Activated CD8-positive, alpha-beta memory T cell treated with anti-CD3 and anti-CD28 coated beads, Interleukin-2, amount 50 U/mL, for 1 hour (primary cell): Measurements from ENCODE around the gene METTL24.

Experiments used
- DNase-seq: peaks from one replicate; pipeline ENCODE4 v3.0.0-alpha.2; 2020; ENCODE audit errors: extremely low read depth

The METTL24 gene

DNA sequence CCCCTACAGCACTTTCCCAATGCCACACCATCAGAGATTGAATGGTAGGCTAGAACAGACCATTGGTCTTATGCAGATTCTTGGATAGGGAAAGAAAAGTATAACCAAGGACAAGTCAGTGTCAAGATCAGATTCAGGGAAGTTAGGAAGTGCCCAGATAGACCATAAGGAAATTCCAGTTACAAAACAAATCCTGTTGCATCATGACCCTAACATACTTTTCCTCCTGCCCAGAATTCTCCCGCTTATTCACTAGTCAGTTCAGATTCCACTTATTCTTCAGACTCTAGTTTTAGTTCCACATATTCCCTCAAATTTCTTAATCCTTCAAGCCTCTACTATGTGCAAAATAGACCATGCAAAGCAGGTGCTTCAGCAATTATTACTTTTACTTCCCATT, 20.7 kb downstream of the METTL24 start:
- no peak for DNase-seq

DNA sequence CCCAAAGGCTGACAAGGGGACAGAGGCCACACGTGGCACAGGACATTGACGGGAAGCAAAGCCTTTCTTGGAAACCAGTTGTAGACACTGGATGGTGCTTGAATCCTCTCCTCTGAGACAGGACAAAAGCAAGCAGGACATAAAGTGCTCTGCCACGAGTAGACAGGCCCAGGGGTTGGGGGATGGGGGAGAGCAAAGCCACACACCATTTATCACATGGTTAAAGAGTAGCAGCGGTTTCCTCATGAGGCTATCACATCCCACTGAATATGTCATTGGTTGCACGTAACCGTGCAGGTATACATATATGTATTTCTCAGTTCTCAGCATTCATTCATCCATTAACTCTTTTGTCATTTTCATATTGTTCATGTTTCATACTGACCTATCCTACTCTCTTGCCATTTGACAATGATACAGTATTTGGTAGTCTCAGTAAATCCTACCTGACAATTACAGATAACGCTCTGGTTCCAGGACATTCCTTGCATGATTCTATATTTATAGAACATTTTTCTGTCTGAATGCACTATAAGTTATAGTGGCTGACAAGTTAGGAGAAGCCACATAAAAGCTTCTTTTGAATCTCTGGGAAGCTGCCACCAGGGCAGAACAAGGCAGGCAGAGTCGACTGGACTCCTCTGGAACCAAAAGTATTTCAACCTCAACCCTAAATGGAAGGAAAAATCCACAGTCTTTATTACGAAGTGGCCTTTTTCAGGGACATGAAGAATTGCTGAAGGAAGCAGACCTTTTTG, 23.5 kb downstream of the METTL24 start:
- no peak for DNase-seq

DNA sequence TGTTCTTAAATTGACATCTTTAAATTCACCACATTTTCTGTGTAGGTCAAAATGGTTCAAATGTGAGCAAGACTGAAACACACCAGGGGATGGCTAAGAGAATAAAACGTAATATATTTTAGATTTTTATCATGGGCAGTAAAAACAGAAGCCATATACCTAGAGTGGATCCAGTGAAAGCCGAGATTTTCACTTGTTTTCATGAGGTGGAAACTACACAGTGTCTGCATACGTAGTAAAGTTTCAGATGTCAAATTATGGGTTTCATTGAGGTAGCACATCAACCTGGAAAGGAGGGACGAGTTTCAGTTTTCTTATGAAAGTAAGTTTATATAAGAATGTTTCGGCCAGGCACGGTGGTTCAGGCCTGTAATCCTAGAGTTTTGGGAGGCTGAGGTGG, 25.9 kb downstream of the METTL24 start:
- no peak for DNase-seq

DNA sequence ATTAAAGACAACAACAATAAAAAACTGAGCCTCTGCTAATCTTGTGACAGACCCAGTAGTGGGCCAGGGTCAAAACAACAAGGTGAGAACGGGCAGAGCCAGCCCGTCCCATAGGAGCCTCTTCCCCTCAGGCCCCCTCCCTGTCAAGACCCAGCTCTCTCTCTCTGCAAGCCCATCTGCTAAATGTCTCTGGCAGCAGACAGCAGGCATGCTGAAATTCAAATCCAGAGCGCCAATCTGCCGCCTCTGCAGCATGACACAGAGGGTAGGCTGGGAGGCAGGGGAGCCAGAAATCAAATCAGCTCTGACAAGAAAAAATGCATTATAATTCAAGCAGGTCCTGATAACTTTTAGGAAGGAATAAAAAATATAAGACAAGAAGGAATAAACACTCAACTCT, 26.3 kb downstream of the METTL24 start:
- no peak for DNase-seq

DNA sequence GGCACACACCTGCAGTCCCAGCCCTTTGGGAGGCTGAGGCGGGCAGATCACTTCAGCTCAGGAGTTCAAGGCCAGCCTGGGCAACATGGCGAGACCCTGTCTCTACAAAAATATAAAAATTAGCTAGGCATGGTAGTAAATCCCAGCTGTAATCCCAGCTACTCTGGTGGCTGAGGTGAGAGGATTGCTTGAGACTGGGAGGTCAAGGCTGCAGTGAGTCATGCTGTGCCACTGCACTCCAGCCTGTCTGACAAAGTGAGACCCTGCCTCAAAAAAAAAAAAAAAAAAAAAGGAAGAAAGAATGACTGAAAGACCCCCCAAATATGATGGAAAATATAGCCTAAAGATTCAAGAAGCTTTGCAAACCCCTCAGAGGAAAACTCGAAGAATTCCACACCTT, 26.8 kb downstream of the METTL24 start:
- DNase-seq = no peak

DNA sequence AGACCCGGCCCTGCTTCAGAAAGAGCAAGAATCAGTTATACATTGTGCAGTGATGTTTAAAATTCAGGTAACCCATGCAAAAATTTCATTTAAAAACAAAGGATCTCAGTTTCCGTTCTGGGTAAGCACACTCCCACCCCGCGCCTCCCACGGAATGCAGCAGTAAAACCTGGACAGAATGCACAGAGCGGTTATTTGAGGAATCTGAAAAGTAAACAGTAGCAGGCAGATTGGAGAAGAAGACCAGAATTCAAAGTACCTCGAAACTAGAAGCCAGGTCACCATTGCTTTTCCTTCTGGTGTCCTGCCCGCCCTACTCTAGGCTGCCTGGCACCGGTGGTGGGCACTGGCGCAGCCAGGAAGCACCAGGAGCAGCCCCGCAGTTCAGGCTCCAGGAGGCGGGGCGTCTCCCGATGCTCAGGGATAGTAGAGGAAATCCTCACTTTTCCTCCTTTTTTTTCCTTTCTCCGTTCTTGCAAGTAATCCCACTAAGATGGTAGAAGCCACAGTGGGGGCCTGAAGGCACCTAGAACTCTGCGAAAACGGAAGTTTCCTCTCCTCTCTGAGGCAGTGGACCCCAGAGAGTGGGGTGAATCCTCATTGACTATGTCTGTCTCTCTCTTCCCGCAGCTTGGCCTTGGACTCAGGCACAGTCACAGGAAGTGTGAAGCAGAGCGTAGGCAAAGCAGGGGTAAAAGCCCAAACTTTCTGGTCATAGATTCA, 28.3 kb downstream of the METTL24 start:
- no peak for DNase-seq

DNA sequence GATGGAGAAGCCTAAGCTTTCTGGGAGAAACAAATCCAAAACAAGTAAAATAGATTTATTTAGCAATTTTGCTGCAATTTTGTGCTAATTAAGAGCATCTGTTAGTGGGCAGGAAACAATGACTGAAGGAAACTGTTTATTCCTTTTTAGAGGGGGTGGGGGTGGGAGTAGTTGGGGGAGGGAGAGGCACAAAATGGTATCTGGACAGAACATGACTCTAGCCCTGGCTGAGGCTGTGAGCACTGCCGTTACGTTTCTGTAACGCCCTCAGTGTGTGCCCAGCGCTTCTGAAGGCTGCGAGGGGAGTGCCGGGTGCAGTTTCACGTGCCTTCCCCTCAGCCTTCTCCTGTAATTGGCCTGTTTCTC, 28.8 kb downstream of the METTL24 start:
- no peak for DNase-seq

DNA sequence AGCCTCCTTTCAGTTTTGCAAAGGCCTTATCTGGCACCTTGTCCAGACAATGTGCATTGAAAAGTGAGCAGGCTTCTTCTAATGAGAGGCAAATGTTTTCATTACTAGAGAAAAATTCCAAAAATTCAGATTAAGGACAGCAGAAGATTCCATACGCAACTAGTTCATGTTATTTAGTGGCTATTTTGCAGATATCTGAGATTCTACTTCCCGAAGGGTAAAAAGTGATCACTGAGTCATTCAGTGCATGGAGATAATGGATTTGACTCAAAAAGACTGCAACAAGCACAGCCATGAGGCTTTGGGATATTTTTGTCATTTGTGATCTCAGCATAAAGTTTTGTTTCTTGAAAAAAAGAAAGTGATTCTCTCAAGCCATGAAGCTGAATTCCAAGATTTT, 29.9 kb downstream of the METTL24 start:
- DNase-seq = no peak

DNA sequence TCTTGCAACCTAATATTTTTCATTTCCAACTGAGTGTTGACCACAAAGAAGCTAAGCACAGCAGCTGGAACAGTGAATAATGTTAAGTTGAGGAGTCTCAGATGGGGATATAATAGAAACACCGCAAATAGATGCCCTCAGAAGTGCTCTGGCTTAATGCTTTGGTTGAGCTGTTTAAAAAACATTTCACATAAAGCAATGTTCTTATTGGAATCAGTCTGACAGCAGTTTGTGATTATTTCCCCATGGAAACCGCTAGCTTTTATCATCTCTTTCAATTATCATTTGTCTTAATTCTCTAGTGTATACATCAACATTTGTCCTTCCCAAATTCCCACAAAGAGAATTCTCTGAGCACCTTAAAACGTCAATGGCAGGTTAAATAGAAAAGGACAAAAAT, 30.8 kb downstream of the METTL24 start:
- DNase-seq = no peak

DNA sequence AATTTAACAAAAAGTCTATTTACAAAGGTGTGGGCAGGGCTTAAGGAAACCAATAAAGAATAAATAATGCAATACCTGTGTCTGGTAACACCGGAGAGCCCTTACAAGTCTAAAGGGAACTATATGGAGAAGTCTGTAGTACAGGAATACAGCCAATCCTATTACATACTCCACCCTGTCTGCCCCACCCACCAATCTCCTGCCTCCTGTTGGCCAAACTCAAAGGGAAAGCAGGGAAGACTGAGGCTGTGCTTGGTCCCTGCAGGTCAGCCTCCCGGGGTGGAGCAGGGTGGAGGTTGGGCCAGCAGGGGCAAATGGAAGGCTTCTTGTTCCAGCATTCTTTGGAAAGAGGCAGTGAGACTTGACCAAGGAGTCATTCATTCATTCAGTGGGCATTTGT, 31.5 kb downstream of the METTL24 start:
- DNase-seq = no peak

DNA sequence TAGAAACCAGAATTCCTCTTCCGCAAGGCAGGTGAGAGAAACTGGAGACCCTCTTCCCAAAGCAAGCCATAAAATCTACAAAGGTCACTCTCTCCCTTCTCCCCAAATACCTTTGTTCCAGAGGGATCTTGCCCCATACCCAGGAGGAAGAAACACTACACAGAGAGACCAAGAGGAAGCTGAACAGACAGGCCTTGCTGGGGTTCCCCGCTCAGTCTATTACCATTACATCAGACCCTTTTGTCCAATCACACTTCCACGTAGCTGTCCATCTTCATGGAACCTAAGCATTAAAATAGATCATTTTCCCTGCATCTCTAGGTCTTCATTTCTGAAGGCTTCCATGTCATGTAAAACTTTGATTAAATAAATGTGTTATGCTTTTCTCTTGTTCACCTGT, 32.1 kb downstream of the METTL24 start:
- no peak for DNase-seq

DNA sequence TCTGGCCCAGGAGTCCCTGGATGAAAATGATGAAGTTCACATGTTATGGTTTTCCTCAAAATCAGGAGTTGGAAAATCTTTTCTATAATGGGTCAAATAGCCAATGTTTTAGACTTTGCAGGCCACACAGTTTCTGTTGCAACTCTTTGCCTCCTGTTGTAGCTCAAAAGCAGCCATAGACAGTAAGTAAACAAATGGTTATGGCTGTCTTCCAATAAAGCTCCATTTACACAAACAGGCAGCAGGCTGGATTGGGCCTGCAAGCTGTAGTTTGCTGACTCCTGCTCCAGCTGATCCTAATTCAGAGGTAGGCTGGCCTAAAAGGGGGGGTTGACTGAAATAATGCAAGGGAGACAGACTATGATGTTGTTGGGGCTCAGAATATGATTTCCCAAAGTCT, 33.0 kb downstream of the METTL24 start:
- no peak for DNase-seq

DNA sequence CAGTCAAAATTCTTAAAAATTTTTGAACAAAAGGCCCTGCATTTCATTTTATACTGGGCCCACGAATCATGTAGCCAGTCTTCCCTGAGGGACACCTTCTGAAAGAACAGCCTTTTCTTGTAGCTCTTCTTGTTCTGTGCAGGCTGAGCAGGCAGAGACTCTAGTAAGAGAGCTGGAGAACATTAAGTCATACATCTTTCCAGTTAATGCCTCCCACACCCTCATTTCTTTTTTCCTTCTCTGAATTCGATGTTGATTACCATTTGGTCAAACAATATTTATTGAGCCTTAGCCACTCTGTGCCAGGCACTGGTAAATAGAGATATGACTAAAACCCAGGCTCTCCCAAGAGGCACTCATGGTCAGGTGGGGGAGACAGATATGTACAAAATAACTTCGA, 33.6 kb downstream of the METTL24 start:
- DNase-seq = no peak

DNA sequence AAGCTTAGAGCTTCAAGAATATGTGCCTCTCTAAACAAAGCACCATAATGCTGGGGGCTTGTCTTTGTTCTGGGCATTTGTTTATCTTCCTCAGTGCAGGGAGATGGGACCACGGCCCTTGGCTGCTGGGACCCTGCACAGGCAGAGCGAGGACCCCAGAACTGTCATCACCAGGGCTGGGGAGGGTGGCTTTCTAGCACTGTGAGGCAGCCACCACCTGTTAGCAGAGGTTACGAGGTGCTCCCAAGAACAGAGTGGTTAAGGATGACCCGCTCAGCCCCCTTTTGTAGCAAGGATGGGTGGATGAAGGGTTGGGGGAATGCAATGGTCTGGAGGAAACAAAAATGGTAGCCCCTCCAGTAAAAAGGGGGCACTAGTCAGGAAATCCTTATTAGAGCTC, 34.9 kb downstream of the METTL24 start:
- DNase-seq = no peak

DNA sequence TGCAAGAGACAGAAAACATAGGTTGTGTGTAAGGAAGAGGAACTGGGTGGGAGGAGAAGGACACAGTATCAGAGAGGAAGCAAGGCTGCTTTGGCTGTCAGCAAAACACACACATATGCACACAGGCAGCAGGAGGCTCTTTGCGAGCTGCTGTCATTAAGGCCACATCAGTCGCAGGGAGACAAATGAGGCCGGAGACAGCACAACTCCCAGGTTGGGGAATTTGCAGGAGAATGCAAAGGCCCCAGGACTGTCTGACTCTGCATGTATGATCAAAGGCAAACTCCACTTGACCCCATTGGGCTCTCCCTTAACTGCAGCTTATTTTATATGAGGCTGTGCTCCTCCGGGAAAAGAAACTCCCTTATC, 35.3 kb downstream of the METTL24 start:
- no peak for DNase-seq

DNA sequence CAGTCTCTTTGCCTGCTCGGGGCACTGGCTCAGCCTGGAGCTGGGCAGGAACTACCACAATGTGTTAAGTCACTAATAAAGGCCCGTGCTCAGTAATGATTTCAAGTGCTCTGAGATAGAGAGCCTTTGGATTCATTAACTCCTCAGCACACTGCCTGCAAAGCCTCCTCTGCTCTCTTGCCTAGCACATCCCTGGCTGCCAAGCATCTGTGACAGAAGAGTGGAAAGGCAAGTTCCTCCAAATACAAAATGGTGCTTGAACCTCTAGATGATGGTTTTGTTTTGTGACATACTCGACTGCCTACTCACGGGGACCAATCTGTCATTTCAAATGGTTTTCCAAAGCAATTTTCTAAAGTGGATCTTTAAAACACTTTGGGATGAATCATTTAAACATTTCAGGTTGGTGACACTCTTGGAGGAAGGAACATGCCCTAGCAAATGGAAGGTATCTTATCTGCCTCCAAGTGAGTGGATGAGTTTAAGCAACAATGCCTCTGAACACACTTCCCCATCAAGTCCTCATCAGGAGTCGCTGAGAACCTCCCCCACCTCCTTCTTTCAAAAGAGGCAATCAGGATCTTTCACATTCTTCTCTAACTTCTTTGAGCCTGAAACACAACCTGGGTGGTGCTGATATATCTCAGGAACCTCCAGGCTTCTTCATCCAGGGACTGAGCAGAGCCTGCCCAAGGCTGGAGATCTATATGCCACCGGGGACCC, 35.8 kb downstream of the METTL24 start:
- DNase-seq = no peak

DNA sequence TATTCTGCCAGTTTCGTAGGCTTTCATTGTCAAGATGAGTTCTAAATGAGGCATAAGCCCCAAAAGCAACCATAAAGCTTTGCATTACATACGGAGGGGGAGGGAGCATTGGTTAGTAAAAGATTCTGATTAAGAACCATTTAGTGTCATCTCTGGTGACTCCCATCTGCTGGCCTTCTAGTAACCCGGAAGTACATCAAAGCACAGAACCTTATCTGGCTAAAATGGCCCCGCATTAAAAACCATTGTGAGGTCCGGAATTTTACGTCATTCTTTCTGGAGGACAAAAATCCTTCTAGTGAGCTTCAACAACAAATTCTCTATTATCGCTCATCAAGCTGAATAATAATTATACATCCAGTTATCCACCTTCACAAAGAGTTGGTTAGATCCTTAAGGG, 37.8 kb downstream of the METTL24 start:
- DNase-seq = no peak

DNA sequence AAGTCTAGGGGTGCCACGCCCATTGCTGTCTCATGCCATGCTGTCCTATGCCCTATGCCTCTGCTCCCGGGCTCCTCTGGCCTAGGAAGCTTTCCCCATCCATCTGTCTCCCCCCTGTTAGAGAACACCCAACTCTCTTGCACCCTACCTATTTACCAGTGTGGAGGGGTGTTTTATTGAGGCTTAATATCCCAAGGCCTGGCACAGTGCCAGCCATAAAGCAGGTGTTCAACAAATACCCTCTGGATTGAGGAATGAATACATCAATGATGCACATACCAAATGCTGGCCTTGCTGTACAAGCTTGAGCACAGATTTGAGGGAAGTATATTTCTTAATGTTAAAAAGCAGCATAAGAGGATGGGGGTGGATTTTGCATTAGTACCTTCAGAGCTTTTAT, 38.3 kb downstream of the METTL24 start:
- DNase-seq = no peak

DNA sequence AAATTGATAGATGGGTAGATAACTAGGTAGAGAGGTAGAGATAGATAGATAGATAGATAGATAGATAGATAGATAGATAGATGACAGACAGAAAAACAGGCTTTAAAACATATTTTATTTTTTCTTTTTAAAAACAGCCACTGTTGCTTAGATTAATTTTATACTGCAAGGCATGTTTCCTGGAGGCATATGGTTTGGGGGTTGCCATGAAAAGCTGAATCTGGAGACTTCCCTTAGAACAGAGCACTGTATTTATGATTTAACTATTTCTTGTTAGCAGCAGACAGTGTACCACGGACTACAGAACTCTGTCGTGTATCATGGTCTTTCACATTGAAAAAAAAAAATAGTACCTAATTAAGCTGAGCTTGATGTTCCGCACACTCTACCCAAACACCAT, 38.8 kb downstream of the METTL24 start:
- DNase-seq = no peak

DNA sequence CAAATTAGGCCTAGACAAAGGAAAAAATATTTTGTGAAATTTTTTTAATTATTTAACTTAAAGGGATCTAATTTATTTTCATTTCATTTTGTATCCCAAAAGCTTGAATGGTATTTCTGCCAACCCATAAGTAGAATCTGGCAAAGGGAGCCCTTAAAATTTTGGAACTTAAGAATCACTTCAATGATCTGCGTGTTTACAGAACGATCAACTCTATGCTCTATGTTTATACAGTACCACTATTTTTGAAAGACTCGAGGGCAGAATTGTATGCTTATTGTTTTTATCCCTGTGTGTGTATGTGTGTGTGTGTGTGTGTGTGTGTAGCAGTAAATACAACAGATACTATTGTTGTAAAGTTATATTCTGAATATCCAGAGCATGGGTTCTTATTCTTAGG, 39.2 kb downstream of the METTL24 start:
- DNase-seq = no peak

DNA sequence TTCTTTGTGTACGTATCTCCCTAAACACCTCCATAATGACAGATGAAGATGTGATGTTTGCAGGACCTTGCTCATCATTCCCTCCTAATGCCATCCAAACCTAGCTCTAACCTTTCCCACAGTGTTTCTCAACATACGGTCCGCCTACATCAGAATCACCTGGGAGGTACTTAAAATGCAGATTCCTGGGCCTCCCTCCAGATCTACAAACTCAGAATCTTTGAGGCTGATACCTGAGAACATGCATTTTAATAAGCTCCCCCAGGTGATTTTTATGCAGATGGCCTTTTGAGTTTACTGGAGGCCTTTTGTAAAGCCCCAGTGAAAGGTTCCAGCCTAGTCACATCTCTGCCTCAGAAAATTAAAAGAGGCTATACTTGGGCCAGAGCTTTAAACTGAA, 40.5 kb downstream of the METTL24 start:
- DNase-seq = no peak

DNA sequence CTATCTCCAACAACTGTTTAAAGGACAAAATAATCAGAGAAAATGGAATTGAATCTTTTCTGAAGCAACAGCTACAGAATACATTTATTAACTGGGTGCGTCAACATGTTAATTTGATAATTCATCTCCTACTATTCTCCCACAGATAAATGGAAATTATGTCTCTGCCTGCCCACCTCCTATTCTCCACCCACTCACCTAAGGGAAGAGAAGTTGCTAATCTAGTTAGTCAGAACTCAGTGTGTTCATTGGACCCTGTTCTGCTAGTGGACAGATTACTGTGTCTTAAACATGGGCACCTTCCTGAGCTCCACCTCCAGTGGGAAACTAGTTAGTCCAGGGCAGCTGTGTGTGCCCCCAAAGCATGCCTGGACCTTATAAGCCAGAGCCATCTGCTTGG, 41.0 kb downstream of the METTL24 start:
- no peak for DNase-seq

DNA sequence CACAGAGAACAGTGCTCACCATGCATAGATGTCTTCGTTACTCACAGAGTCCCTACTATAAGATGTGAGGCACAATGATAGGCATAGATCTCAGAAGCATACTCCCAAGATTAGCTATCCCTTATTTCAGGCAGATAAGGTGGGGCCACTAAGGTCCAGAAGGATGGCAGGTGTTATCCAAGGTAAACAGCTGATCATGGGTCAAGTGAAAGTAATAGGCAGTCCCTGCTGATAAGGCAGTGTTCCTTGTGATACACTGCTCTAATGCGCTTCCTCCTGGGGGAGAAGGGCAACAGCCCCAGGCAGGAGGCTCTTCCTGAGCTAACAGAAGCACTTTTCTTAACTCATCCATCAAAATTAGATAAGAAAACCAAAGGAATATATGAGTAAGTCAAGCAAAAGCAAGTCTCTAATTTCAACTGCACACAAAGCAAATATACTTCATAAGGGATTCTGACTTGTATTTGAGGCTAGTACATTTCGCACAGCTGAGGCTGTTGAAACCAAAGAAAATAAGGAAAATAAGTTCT, 42.2 kb downstream of the METTL24 start:
- no peak for DNase-seq
